HCT116 (cell line): ENCODE results near the gene URAD.

ENCODE experiments used
- EZH2 ChIP-seq: fragments of 200-600 bp; sonication (generic); IDR thresholded peaks from 2 replicates; pipeline ENCODE4 v1.6.1; 2017; ENCODE audit warnings: antibody characterized with exemption, mixed run types
- TF ChIP-seq, protein P1 (sequence below): IDR thresholded peaks from 2 replicates; pipeline ENCODE4 v1.6.1; 2012; ENCODE audit warnings: low read depth
- TF ChIP-seq, protein P2 (sequence below), 3 experiments: fragments of 200-600 bp in 1 of 3; sonication (generic) in 1 of 3; IDR thresholded peaks in 2 of 3; conservative IDR thresholded peaks in 1 of 3; 2 replicates each; pipeline ENCODE4 v1.5.1; 2012 to 2017; ENCODE audit warnings: low read depth in 2 of 3, low read length in 2 of 3, antibody characterized with exemption in 1 of 3, borderline replicate concordance in 1 of 3, control low read depth in 1 of 3, mild to moderate bottlenecking in 1 of 3, mixed read lengths in 1 of 3, mixed run types in 1 of 3, moderate library complexity in 1 of 3; ENCODE audit not compliant: insufficient read depth in 1 of 3

DNA sequence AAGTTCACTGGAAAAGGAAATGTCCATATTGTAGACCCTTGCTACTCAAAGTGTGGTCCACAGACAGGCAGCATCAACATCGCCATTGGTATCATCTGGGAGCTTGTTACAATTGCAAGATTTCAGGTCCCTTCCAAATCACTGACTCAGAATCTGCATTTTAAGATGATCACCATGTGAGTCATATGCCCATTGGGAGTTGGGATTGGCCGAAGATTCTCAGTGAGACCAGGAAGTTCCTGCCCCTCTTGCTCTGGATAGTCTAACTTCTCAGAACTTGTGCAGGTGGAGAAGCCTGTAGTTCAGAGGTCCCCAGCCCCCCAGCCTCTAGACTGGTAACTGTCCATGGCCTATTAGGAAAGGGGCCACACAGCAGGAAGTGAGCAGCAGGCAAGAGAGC lies 48.9 kb upstream of the URAD start:
- TF ChIP-seq EZH2: no peak
- TF ChIP-seq, protein P1, sequence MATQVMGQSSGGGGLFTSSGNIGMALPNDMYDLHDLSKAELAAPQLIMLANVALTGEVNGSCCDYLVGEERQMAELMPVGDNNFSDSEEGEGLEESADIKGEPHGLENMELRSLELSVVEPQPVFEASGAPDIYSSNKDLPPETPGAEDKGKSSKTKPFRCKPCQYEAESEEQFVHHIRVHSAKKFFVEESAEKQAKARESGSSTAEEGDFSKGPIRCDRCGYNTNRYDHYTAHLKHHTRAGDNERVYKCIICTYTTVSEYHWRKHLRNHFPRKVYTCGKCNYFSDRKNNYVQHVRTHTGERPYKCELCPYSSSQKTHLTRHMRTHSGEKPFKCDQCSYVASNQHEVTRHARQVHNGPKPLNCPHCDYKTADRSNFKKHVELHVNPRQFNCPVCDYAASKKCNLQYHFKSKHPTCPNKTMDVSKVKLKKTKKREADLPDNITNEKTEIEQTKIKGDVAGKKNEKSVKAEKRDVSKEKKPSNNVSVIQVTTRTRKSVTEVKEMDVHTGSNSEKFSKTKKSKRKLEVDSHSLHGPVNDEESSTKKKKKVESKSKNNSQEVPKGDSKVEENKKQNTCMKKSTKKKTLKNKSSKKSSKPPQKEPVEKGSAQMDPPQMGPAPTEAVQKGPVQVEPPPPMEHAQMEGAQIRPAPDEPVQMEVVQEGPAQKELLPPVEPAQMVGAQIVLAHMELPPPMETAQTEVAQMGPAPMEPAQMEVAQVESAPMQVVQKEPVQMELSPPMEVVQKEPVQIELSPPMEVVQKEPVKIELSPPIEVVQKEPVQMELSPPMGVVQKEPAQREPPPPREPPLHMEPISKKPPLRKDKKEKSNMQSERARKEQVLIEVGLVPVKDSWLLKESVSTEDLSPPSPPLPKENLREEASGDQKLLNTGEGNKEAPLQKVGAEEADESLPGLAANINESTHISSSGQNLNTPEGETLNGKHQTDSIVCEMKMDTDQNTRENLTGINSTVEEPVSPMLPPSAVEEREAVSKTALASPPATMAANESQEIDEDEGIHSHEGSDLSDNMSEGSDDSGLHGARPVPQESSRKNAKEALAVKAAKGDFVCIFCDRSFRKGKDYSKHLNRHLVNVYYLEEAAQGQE: no peak
- TF ChIP-seq, protein P2, sequence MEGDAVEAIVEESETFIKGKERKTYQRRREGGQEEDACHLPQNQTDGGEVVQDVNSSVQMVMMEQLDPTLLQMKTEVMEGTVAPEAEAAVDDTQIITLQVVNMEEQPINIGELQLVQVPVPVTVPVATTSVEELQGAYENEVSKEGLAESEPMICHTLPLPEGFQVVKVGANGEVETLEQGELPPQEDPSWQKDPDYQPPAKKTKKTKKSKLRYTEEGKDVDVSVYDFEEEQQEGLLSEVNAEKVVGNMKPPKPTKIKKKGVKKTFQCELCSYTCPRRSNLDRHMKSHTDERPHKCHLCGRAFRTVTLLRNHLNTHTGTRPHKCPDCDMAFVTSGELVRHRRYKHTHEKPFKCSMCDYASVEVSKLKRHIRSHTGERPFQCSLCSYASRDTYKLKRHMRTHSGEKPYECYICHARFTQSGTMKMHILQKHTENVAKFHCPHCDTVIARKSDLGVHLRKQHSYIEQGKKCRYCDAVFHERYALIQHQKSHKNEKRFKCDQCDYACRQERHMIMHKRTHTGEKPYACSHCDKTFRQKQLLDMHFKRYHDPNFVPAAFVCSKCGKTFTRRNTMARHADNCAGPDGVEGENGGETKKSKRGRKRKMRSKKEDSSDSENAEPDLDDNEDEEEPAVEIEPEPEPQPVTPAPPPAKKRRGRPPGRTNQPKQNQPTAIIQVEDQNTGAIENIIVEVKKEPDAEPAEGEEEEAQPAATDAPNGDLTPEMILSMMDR (IDR thresholded peaks at IDR 0.05 in 2 of 3, conservative IDR thresholded peaks at IDR 0.05 in 1 of 3; ENCODE audit: borderline replicate concordance in 1 of 3, insufficient read depth in 1 of 3, low read depth in 2 of 3, low read length in 2 of 3): no peak
